PFSK-1 (cell line): ENCODE measurements around the gene ZFP57.

ENCODE experiments used
- REST ChIP-seq, 2 experiments: IDR thresholded peaks; 2 replicates each; pipeline versions ENCODE4 v1.6.1 to v1.8.0; 2011 to 2012; ENCODE audit warnings: low read depth in 2 of 2, low read length in 2 of 2, control low read depth in 1 of 2, inconsistent platforms in 1 of 2, mild to moderate bottlenecking in 1 of 2, moderate library complexity in 1 of 2; ENCODE audit not compliant: insufficient read depth in 1 of 2
- TAF1 ChIP-seq: IDR thresholded peaks from 2 replicates; pipeline ENCODE4 v1.6.1; 2012; ENCODE audit warnings: low read length, control low read depth, borderline replicate concordance; ENCODE audit not compliant: insufficient read depth

- TF ChIP-seq REST (IDR thresholded peaks at IDR 0.05; ENCODE audit: insufficient read depth in 1 of 2, low read depth in 2 of 2, low read length in 2 of 2): no peak
- TF ChIP-seq TAF1: no peak
These were observed 49.7 kb upstream of the ZFP57 start for GRCh38 chr6:29730575-29731126.
